HEK293 (cell line): ENCODE data around the gene EIF2S1.
A peak's percentile ranks its signal among the peaks of the same experiment; 100 is the strongest.

Experiments
- KLF9 ChIP-seq: fragments of 450-650 bp; formaldehyde crosslinking; IDR thresholded peaks from 2 replicates; pipeline ENCODE4 v1.5.1; 2016; ENCODE audit warnings: missing biosample characterization, missing genetic modification characterization, low read depth
- ZBTB10 ChIP-seq: fragments of 450-650 bp; formaldehyde crosslinking; IDR thresholded peaks from 2 replicates; pipeline ENCODE4 v1.5.1; 2016; ENCODE audit warnings: missing biosample characterization, missing genetic modification characterization
- ZNF114 ChIP-seq: fragments of 450-650 bp; formaldehyde crosslinking; IDR thresholded peaks from 2 replicates; pipeline ENCODE4 v1.5.0; 2017; ENCODE audit warnings: missing biosample characterization, missing genetic modification characterization
- ZNF148 ChIP-seq: fragments of 450-650 bp; formaldehyde crosslinking; IDR thresholded peaks from 2 replicates; pipeline ENCODE4 v1.5.0; 2017; ENCODE audit warnings: missing biosample characterization, missing genetic modification characterization, borderline replicate concordance
- ZNF184 ChIP-seq: fragments of 450-650 bp; IDR thresholded peaks from 2 replicates; pipeline ENCODE4 v1.5.1; 2018; ENCODE audit warnings: missing biosample characterization, mild to moderate bottlenecking, missing genetic modification characterization
- ZNF239 ChIP-seq: fragments of 450-650 bp; formaldehyde crosslinking; IDR thresholded peaks from 2 replicates; pipeline ENCODE4 v1.5.1; 2016; ENCODE audit warnings: missing biosample characterization, missing genetic modification characterization
- ZNF248 ChIP-seq: fragments of 450-650 bp; formaldehyde crosslinking; IDR thresholded peaks from 2 replicates; pipeline ENCODE4 v1.5.1; 2017; ENCODE audit warnings: missing biosample characterization, missing genetic modification characterization
- ZNF292 ChIP-seq: fragments of 450-650 bp; formaldehyde crosslinking; IDR thresholded peaks from 2 replicates; pipeline ENCODE4 v1.5.1; 2016; ENCODE audit warnings: low read depth, missing biosample characterization, missing genetic modification characterization, borderline replicate concordance
- ZNF324 ChIP-seq: fragments of 450-650 bp; formaldehyde crosslinking; IDR thresholded peaks from 2 replicates; pipeline ENCODE4 v1.5.1; 2016; ENCODE audit warnings: missing biosample characterization, missing genetic modification characterization
- ZNF335 ChIP-seq: fragments of 450-650 bp; formaldehyde crosslinking; conservative IDR thresholded peaks from 2 replicates; pipeline ENCODE4 v1.5.1; 2016; ENCODE audit warnings: missing biosample characterization, missing genetic modification characterization
- ZNF366 ChIP-seq: fragments of 450-650 bp; formaldehyde crosslinking; conservative IDR thresholded peaks from 2 replicates; pipeline ENCODE4 v1.5.1; 2016; ENCODE audit warnings: missing biosample characterization, missing genetic modification characterization
- ZNF394 ChIP-seq: fragments of 450-650 bp; formaldehyde crosslinking; IDR thresholded peaks from 2 replicates; pipeline ENCODE4 v1.5.1; 2016; ENCODE audit warnings: missing biosample characterization, missing genetic modification characterization, mild to moderate bottlenecking, moderate library complexity, borderline replicate concordance
- ZNF404 ChIP-seq: fragments of 450-650 bp; formaldehyde crosslinking; IDR thresholded peaks from 2 replicates; pipeline ENCODE4 v1.5.1; 2017; ENCODE audit warnings: missing biosample characterization, missing genetic modification characterization
- ZNF473 ChIP-seq: fragments of 450-650 bp; formaldehyde crosslinking; IDR thresholded peaks from 2 replicates; pipeline ENCODE4 v1.5.1; 2017; ENCODE audit warnings: missing biosample characterization, missing genetic modification characterization
- ZNF488 ChIP-seq: fragments of 450-650 bp; formaldehyde crosslinking; IDR thresholded peaks from 2 replicates; pipeline ENCODE4 v1.5.1; 2016; ENCODE audit warnings: missing biosample characterization, missing genetic modification characterization
- ZNF530 ChIP-seq: fragments of 450-650 bp; formaldehyde crosslinking; IDR thresholded peaks from 2 replicates; pipeline ENCODE4 v1.5.1; 2016; ENCODE audit warnings: low read depth, missing biosample characterization, missing genetic modification characterization
- ZNF571 ChIP-seq: fragments of 450-650 bp; formaldehyde crosslinking; IDR thresholded peaks from 2 replicates; pipeline ENCODE4 v1.5.0; 2017; ENCODE audit warnings: missing biosample characterization, missing genetic modification characterization
- ZNF785 ChIP-seq: fragments of 450-650 bp; formaldehyde crosslinking; IDR thresholded peaks from 2 replicates; pipeline ENCODE4 v1.5.1; 2016; ENCODE audit warnings: missing biosample characterization, missing genetic modification characterization
- ZXDB ChIP-seq: fragments of 450-650 bp; formaldehyde crosslinking; IDR thresholded peaks from 2 replicates; pipeline ENCODE4 v1.5.1; 2016; ENCODE audit warnings: missing biosample characterization, missing genetic modification characterization
- TF ChIP-seq, protein P1 (sequence below): fragments of 450-650 bp; formaldehyde crosslinking; IDR thresholded peaks from 2 replicates; pipeline ENCODE4 v1.5.1; 2016; ENCODE audit warnings: missing biosample characterization, missing genetic modification characterization

Gene EIF2S1

DNA sequence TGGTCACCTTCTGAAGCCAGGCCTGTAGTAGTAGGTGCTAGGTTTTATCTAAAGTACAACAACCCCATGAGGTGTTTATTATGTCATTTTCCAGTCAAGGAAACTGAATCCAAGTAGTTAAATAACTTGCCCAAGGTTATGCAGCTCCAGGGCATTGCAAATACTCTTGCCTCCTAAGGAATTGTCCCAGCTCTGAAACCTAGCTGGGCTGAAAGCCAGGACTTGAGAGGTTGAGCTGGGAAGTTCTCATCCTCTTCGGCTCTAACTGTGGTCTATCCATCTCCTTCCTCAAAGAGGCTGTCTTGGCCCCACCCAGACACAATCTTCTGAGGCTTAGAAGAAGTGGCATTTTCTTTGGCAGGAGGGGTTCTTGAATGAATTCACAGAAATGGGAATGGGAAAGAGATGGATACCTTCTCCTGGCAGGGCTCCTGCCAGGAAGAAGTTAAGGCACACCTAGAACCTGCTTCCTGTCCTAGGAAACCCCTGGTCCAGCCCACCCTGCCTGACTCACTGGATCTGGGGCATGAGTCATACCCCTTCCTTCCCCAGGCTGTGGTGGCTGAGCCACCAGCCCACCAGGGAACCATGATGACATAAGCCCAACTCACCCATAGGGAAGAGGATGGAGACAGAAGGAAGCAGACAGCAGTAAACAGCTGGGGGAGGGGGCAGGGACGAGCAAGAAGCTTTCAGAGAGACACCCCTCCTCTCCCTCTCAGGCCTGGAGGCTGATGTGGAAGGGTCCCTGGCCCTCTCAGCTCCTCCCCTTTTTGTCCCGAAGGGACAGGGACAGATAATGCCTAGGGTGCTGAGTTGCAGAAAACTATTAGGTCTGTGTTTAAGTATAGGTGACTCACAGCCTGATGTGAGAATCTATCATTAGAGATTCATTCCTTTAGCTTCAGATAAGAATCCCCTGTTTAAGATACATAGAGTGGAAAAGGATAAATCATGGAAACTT lies 54.0 kb downstream of the EIF2S1 start (continued):
- TF ChIP-seq ZNF148 (tag by site-specific recombination) (no peak), ZNF488 (tag by site-specific recombination) (no peak), ZXDB (peak; percentile 93), ZNF335 (peak; percentile 67), ZNF404 (tag by site-specific recombination) (no peak), ZNF571 (tag by site-specific recombination) (no peak), ZNF394 (tag by site-specific recombination) (no peak; the same call in 1 of the 2 replicates), ZNF248 (tag by site-specific recombination) (no peak), ZNF239 (tag by site-specific recombination) (no peak), ZNF324 (tag by site-specific recombination) (peak; percentile 83), KLF9 (tag by site-specific recombination) (peak; percentile 41; the same call in 1 of the 2 replicates), ZBTB10 (tag by site-specific recombination) (0 out of 2 replicates have a peak, but pooled peaks have one; percentile 53), ZNF785 (no peak), ZNF473 (tag by site-specific recombination) (no peak), ZNF184 (tag by site-specific recombination) (peak; percentile 77), ZNF530 (tag by site-specific recombination) (no peak), ZNF366 (peak; percentile 80), ZNF114 (tag by site-specific recombination) (no peak), ZNF292 (tag by site-specific recombination) (no peak)
- TF ChIP-seq, protein P1, sequence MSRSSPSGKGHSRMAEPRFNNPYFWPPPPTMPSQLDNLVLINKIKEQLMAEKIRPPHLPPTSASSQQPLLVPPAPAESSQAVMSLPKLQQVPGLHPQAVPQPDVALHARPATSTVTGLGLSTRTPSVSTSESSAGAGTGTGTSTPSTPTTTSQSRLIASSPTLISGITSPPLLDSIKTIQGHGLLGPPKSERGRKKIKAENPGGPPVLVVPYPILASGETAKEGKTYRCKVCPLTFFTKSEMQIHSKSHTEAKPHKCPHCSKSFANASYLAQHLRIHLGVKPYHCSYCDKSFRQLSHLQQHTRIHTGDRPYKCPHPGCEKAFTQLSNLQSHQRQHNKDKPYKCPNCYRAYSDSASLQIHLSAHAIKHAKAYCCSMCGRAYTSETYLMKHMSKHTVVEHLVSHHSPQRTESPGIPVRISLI (tag by site-specific recombination), result no peak
